Measurements from ENCODE around the gene GNE.

- no peak for TF ChIP-seq CTCF (IDR thresholded peaks at IDR 0.05)
- no peak for TF ChIP-seq EP300 (IDR thresholded peaks at IDR 0.05)
These were observed 5.4 kb upstream of the GNE start for GRCh38 chr9:36263683-36264082.
